ENCODE measurements around the gene SLC24A3.

The SLC24A3 gene

GRCh38 chr20:19397226-19397625 is 184.8 kb downstream of the SLC24A3 start:
- no peak for DNase-seq

GRCh38 chr20:19397666-19398065 is 185.2 kb downstream of the SLC24A3 start:
- no peak for DNase-seq

GRCh38 chr20:19401096-19401495 is 188.7 kb downstream of the SLC24A3 start:
- DNase-seq: no peak

- no peak for DNase-seq
Observed at GRCh38 chr20:19403549-19403948, 191.1 kb downstream of the SLC24A3 start.

- no peak for DNase-seq
Observed at GRCh38 chr20:19404826-19405225, 192.4 kb downstream of the SLC24A3 start.

- no peak for DNase-seq
Observed at GRCh38 chr20:19405958-19406357, 193.5 kb downstream of the SLC24A3 start.

- DNase-seq: no peak
Observed at GRCh38 chr20:19406381-19406780, 193.9 kb downstream of the SLC24A3 start.

GRCh38 chr20:19407196-19407595 is 194.8 kb downstream of the SLC24A3 start:
- no peak for DNase-seq

- DNase-seq: no peak
Observed at GRCh38 chr20:19407736-19408135, 195.3 kb downstream of the SLC24A3 start.

- DNase-seq: no peak
Observed at GRCh38 chr20:19408971-19409370, 196.5 kb downstream of the SLC24A3 start.

GRCh38 chr20:19411811-19412210 is 199.4 kb downstream of the SLC24A3 start:
- no peak for DNase-seq

GRCh38 chr20:19412254-19412653 is 199.8 kb downstream of the SLC24A3 start:
- no peak for DNase-seq

GRCh38 chr20:19414600-19414999 is 202.2 kb downstream of the SLC24A3 start:
- no peak for DNase-seq

GRCh38 chr20:19415786-19416185 is 203.3 kb downstream of the SLC24A3 start:
- no peak for DNase-seq

GRCh38 chr20:19416627-19417026 is 204.2 kb downstream of the SLC24A3 start:
- DNase-seq: no peak

- DNase-seq: no peak
Observed at GRCh38 chr20:19419396-19419795, 207.0 kb downstream of the SLC24A3 start.

GRCh38 chr20:19423097-19423899 is 210.9 kb downstream of the SLC24A3 start:
- no peak for DNase-seq

GRCh38 chr20:19423900-19424620 is 211.6 kb downstream of the SLC24A3 start:
- no peak for DNase-seq

- no peak for DNase-seq
Observed at GRCh38 chr20:19426356-19426755, 213.9 kb downstream of the SLC24A3 start.

- DNase-seq: no peak
Observed at GRCh38 chr20:19427480-19427879, 215.0 kb downstream of the SLC24A3 start.

- no peak for DNase-seq
Observed at GRCh38 chr20:19427913-19428312, 215.5 kb downstream of the SLC24A3 start.

- DNase-seq: no peak
Observed at GRCh38 chr20:19428324-19428723, 215.9 kb downstream of the SLC24A3 start.

- no peak for DNase-seq
Observed at GRCh38 chr20:19429538-19429937, 217.1 kb downstream of the SLC24A3 start.

GRCh38 chr20:19430641-19431315 is 218.3 kb downstream of the SLC24A3 start:
- no peak for DNase-seq

Data from activated CD4-positive, alpha-beta T cell treated with anti-CD3 and anti-CD28 coated beads for 1 hour (primary cell).